ENCODE measurements around the gene PCNX1.

DNA sequence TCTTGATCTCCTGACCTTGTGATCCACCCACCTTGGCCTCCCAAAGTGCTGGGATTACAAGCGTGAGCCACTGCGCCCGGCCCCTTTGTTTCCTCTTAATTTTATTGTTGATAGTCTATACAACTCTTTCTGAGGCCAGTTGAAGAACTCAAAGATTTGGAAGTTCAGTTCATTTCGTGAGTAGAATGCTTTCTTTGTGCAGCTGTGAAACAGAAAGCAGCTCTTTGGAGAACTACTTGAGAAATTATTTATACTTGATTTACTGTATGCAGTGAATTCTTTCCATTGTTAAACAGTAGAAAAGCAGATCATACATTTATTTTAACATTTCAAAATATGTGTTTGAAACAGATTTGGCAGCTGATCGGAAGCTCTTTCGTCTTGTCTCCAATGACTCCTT lies 69.3 kb downstream of the PCNX1 start:
- TF ChIP-seq, protein P1, sequence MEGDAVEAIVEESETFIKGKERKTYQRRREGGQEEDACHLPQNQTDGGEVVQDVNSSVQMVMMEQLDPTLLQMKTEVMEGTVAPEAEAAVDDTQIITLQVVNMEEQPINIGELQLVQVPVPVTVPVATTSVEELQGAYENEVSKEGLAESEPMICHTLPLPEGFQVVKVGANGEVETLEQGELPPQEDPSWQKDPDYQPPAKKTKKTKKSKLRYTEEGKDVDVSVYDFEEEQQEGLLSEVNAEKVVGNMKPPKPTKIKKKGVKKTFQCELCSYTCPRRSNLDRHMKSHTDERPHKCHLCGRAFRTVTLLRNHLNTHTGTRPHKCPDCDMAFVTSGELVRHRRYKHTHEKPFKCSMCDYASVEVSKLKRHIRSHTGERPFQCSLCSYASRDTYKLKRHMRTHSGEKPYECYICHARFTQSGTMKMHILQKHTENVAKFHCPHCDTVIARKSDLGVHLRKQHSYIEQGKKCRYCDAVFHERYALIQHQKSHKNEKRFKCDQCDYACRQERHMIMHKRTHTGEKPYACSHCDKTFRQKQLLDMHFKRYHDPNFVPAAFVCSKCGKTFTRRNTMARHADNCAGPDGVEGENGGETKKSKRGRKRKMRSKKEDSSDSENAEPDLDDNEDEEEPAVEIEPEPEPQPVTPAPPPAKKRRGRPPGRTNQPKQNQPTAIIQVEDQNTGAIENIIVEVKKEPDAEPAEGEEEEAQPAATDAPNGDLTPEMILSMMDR (IDR thresholded peaks at IDR 0.05) = no peak
- no peak for TF ChIP-seq POLR2A (IDR thresholded peaks at IDR 0.05)

Measured in adrenal gland (tissue), 5 donors.